ENCODE data around the gene COPS9.

Gene COPS9

DNA sequence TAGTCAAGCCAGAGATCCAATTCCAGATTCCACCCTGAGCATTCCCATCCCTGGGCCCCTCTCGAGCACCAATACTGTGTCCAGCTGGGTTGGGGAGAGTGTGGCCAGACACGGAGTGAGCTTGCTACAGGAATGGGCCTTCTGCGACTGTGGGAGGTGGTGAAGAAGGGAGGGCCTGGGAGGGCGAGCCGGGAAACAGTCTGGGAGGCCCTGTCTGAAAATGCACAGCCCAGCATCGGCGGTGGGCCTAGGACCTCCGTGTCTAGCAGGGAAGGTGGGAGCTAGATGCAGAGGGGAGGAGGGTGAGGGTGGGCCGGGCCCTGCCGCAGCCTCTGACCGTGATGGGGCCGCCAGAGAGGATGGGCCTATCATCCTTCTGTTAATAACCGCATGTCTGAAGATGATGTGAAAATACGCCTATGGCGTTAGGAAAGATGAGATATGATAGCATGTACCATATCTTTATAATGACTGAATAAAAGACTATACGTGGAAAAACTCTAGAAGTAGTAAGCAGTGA lies 6.2 kb upstream of the COPS9 start:
- Mint-ChIP-seq H3K4me1 (peaks cover 14% of the 10 kb centered on the region), H3K9me3 (peaks cover 2% of the 10 kb centered on the region), H3K27ac (peak overlapping the region in 1 of 3 experiments; percentile 48), H3K4me3 (peak overlapping the region in 1 of 3 experiments; percentile 48), H3K27me3 (ENCODE audit: low read depth) (peaks cover 10% of the 10 kb centered on the region), H3K36me3 (ENCODE audit: low read depth) (peaks cover under 1% of the 10 kb centered on the region)
- TF ChIP-seq, protein P1, sequence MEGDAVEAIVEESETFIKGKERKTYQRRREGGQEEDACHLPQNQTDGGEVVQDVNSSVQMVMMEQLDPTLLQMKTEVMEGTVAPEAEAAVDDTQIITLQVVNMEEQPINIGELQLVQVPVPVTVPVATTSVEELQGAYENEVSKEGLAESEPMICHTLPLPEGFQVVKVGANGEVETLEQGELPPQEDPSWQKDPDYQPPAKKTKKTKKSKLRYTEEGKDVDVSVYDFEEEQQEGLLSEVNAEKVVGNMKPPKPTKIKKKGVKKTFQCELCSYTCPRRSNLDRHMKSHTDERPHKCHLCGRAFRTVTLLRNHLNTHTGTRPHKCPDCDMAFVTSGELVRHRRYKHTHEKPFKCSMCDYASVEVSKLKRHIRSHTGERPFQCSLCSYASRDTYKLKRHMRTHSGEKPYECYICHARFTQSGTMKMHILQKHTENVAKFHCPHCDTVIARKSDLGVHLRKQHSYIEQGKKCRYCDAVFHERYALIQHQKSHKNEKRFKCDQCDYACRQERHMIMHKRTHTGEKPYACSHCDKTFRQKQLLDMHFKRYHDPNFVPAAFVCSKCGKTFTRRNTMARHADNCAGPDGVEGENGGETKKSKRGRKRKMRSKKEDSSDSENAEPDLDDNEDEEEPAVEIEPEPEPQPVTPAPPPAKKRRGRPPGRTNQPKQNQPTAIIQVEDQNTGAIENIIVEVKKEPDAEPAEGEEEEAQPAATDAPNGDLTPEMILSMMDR (IDR thresholded peaks at IDR 0.05; ENCODE audit: unreplicated experiment in 3 of 3): no peak

DNA sequence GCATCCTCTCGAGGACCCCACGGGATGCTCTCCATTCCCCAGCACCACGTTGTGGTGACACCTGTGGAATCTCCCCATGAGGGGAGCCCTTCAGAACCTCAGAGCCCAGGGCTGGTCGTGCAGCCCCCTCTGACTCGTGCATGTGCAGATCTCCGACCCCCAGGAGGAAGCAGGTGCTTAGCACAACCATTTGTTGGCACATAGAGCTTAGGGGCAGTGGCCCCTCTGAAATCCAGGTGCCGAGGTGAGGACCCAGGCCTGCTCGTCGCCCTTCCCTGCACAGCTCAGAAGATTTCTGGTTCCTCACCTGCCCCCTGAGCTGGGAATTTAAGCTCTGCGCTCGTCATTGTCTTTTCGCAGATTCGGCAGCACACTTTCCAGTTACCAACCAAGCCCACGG lies 5.6 kb upstream of the COPS9 start:
- TF ChIP-seq, protein P1 (IDR thresholded peaks at IDR 0.05; ENCODE audit: unreplicated experiment in 3 of 3): no peak
- Mint-ChIP-seq H3K27me3 (ENCODE audit: low read depth) (peaks cover 10% of the 10 kb centered on the region), H3K9me3 (no peaks in the 10 kb centered on the region), H3K4me3 (peak overlapping the region in 1 of 3 experiments; percentile 48), H3K27ac (peak overlapping the region in 1 of 3 experiments; percentile 48), H3K36me3 (ENCODE audit: low read depth) (no peaks in the 10 kb centered on the region), H3K4me1 (peaks cover 14% of the 10 kb centered on the region)

DNA sequence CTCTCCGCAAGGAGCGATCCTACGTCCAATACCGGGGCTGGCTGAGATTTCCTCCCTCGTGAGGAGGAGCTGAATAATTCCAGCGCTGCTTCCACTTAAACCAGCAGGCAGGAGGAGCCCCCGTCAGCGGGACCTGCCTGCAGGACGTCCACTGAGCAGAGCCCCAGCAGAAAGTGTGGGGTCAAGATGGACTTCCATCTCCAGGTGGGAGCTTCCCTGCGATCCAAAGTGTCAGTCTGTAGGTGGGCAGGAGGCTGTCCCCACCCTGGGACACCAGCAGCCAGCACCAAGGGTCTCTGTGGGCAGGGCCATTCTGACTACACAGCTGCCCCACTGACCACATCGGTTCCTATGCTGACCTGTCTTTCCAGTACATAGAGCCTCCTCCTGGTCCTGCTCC lies 4.8 kb upstream of the COPS9 start:
- TF ChIP-seq, protein P1 (IDR thresholded peaks at IDR 0.05; ENCODE audit: unreplicated experiment in 3 of 3): no peak
- H3K36me3 Mint-ChIP-seq (ENCODE audit: low read depth): no peaks in the 10 kb centered on the region
- no peak overlapping the region for H3K4me3 Mint-ChIP-seq
- H3K27me3 Mint-ChIP-seq (ENCODE audit: low read depth): peaks cover 10% of the 10 kb centered on the region
- H3K4me1 Mint-ChIP-seq: peaks cover 14% of the 10 kb centered on the region
- H3K27ac Mint-ChIP-seq: peak overlapping the region in 2 of 3 experiments; percentile 63 to 69
- H3K9me3 Mint-ChIP-seq: no peaks in the 10 kb centered on the region

DNA sequence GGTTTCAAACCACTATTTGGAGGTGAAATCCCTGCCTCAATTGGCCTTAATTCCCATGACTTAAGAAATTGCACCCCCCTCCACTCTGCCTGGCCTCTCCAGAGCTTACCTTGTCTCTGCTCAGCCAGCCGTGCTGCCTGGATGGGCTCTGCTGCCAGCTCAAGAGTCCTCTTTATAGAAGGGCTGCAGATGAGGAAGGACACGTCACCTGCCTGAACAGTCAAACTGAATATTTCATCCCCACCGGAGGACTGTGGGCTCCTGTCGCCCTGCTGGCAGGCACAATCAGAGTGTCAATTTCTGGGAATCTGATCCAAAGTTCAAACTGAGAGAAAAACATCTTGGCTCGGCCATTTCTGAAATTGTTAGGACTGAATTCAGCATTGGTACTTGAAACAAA lies 4.4 kb upstream of the COPS9 start, which contains the start of gene OTOS:
Gene OTOS (minus strand): TSS at position 148 of the 400 bp plus-strand sequence. CDS start 332 bp downstream, outside the sequence.
- Mint-ChIP-seq H3K36me3 (ENCODE audit: low read depth) (no peaks in the 10 kb centered on the region), H3K27me3 (ENCODE audit: low read depth) (peaks cover 10% of the 10 kb centered on the region), H3K4me3 (peak within 1 kb of the TSS in 2 of 3 experiments; percentile 5 to 37), H3K27ac (peak within 1 kb of the TSS in 2 of 3 experiments; percentile 63 to 72), H3K9me3 (no peaks in the 10 kb centered on the region), H3K4me1 (peaks cover 15% of the 10 kb centered on the region)
- TF ChIP-seq, protein P1 (IDR thresholded peaks at IDR 0.05; ENCODE audit: unreplicated experiment in 3 of 3): no peak

DNA sequence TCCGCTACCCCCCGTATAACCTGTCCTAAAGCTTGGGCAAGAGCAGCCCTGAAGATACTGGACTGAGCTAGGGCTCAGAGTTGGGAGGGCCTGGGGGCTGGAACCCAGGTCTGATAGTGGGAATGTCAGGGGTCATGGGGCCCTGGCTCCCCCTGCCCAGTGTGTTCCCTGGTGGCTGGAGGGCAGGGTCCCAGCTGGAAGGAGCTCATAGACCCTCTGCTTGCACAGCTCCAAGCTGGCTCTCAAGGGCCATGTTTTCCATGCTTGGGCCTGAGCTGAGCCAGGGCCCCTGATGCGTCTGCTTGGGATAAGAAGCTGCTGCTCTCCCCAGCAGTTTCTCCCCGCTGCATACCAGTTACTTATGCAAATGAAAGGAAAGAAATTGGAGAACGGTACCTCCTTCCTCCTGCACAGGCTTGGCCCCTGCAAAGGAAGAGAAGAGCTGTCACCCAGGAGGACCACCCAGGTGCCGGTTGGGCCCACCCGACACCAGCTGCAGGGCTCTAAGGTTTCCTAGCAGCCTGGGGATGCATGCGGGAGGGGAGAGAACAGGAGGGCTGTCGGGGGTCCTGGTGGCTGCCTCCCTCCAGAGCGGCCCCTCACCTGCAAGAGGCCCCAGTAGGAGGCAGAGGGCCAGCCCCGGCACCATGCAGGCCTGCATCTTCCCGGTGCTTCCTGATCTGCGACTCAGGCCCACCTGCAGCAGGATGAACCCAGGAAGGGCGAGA lies 3.7 kb upstream of the COPS9 start:
- TF ChIP-seq, protein P1 (IDR thresholded peaks at IDR 0.05; ENCODE audit: unreplicated experiment in 3 of 3): no peak
- Mint-ChIP-seq H3K4me1 (peaks cover 19% of the 10 kb centered on the region), H3K27me3 (ENCODE audit: low read depth) (peaks cover 10% of the 10 kb centered on the region), H3K27ac (peak overlapping the region in 2 of 3 experiments; percentile 48 to 72), H3K4me3 (peak overlapping the region in 2 of 3 experiments; percentile 5 to 17), H3K9me3 (no peaks in the 10 kb centered on the region), H3K36me3 (ENCODE audit: low read depth) (no peaks in the 10 kb centered on the region)

Measured in nephron (organoid).